ENCODE results near the gene GHR.
A peak's percentile ranks its signal among the peaks of the same experiment; 100 is the strongest.

The GHR gene

GRCh38 chr5:42516282-42517042 lies 93.2 kb downstream of the GHR start:
- no peak for DNase-seq (ENCODE audit: low spot score)

- no peak for DNase-seq (ENCODE audit: low spot score)
Observed at GRCh38 chr5:42517164-42517563, 93.9 kb downstream of the GHR start.

DNA sequence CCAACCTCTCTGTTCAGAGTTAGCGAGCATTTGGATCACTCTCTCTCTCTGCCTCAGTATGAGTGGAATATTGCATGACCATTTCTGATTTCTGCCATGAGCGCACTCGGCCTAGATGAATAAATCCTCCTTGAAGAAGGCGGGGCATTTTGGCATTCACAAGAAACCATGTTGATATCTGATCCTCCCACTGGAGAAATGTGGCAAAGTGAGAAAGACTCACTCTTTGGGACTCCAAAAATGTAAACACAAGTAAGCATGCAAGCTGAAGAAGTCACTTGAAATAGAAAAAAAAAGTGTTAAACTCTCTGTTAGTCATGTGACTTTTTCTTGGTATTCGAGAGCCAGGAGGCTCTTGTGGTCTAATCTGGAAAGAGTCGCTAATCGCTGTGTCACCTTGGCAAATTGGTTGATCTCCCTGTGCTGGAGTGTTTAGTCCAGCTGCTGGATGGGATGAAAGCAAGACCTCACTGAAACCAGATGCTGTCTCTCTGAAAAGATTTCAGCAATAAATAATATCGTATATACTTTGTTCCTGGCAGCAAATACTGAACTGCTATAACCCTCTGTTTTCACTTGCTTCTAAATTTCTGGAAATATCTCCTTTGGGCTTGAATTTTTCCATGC lies 95.5 kb downstream of the GHR start:
- DNase-seq (ENCODE audit: low spot score), result peak; percentile 54

GRCh38 chr5:42520203-42520602 lies 97.0 kb downstream of the GHR start:
- no peak for DNase-seq (ENCODE audit: low spot score)

GRCh38 chr5:42520957-42521356 lies 97.7 kb downstream of the GHR start:
- DNase-seq (ENCODE audit: low spot score), result no peak

DNA sequence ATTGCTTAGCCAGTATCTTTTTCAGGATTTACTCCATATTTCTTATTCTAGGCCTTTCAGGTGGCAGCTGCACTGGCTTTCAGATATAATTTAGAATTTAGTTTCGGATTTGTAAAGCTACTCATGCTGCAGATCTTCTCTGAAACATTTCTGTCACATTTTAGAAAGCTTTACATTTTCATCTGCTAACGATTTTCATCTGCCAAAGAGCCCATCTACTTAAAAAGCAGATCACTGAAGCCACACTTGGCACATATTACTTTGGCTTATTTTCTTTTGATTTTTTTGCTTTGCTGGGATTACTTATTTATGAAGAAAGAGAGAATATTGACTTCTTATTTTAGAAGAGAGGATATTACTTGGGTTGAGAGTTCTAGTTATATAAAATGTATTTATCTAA lies 98.2 kb downstream of the GHR start:
- no peak for DNase-seq (ENCODE audit: low spot score)

- DNase-seq (ENCODE audit: low spot score), result no peak
Observed at GRCh38 chr5:42522783-42523182, 99.5 kb downstream of the GHR start.

- DNase-seq (ENCODE audit: low spot score), result no peak
Observed at GRCh38 chr5:42526179-42526578, 102.9 kb downstream of the GHR start.

DNA sequence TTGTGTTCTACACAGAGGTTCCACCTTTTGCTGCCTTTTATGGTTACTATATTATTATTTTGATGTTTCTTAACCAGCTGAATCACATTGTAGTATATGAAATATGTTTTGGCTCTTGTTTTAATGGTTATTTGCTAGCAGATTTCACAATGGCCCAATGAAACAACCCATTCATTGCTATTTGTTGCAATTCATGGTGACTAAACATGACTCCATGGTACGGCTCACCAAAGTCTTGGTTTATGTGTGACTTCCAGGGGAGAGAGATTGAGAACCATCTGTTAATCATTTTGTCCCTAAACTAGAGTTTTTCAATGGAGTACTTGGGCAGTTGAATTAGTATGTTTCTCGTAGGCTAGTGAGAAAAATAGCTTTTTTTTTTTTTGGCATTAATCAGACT lies 108.4 kb downstream of the GHR start:
- no peak for DNase-seq (ENCODE audit: low spot score)

DNA sequence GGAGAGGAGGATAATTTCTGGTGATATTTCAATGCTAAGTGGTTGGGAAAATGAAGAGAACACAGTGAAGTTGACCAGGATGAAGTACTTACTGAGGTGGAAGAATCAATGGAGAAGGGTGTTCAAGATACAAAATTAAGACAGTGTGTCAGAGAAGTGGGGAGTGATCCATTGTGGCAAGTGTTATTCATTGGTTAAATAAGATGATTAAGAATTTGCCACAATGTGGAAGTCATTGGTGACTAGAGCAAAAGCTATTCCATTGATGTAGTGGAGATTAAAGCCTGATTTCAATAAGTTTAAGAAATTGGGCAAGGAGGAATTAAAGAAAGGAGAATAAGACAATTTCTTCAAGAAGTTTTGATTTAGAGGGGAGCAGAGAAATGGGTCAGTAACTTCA lies 118.9 kb downstream of the GHR start:
- no peak for DNase-seq (ENCODE audit: low spot score)

DNA sequence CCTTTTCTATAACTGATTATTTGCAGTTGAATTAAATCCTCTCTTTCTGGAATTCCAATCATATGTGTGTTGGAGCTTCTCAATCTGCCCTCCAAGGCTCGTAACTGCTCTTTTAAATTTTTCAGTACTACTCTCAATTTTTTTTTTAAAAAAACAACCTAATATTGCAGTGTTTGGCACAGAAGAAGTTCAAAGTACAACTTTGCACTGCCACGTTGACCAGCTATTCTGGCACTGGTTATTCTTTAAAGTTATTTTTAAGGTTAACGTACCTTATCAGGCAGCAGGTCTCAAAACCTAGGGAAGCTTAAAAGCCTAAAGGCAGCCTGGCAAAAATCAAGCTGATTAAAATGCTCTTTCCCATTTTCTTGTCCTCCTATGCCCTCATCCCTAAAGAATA lies 120.5 kb downstream of the GHR start:
- no peak for DNase-seq (ENCODE audit: low spot score)

- DNase-seq (ENCODE audit: low spot score), result no peak
Observed at GRCh38 chr5:42545038-42545437, 121.8 kb downstream of the GHR start.

- peak; percentile 27 for DNase-seq (ENCODE audit: low spot score)
Observed at GRCh38 chr5:42547141-42547540, 123.9 kb downstream of the GHR start.

DNA sequence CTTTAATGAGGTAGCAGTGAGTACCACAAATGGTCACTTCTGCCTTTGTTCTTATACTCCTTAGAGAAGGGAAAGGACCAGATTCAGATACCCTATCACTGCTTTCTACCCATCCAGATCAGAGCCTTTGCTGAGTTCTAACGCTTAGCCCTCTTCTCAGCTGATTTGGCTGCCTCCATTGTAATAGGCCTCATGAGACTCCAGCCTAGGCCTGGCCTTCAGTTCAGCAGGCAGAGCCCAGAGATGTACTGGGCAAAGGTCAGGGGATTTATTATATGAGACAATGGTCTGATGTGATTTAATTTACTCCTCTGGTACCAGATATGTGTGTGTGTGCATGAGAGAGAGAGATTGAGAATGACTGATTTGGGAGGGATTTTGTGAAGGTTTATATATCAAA lies 124.7 kb downstream of the GHR start:
- no peak for DNase-seq (ENCODE audit: low spot score)

DNA sequence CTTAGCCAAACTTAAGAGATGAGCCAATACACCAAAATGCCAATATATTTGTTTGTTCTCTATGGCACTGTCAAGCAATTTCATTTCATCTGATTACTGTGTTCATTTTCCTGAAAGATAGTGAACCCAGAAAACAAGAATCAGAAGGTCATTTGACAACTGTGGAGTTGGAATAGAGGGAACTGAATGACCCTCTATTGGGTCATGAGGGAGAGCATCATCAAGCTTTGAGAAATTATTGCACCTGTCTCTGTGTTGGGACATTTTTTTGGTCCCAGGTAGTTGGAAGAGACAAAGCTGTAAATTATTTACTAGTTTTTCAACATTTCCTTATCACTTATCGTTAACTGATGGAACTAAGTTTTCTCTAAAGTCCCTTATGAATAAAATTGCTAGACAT lies 129.4 kb downstream of the GHR start:
- DNase-seq (ENCODE audit: low spot score), result no peak

GRCh38 chr5:42553461-42553860 lies 130.2 kb downstream of the GHR start:
- DNase-seq (ENCODE audit: low spot score), result no peak

DNA sequence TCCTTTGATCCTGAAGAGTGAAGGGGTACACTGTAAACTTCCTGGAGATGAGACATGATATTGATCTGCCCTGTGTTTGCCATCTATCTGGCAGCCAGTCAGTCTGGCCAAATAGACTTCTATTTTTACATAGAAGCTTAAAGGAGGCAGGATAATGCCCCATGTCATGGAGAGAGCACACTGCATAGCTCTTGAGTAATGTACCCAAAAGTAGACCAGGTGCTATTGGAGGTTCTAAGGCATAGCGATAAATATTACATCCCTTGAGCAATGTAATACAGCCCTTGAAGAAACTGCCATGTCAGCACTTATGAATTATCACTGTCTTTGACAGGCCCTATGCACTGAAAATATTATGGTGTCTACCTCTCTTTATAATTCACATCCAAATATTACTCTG lies 131.8 kb downstream of the GHR start:
- DNase-seq (ENCODE audit: low spot score), result no peak

DNA sequence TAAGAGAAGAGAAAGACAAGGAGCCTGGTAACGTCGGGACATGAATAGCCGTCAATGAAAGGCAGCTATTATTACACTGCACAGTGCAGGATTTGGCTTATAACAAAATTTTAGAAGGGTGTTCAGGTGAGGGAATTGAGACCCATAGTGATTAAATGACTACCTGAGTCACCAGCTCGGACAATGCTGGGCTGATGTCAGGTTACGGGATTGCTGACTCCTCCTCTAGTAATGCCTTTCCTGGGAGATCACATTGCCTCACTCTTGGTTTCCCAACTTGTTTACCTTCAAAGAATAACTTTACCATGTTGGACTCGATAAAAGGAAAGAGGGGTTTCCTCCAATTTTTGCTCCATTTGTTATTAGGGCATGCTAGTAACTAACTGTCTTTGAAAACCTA lies 132.6 kb downstream of the GHR start:
- no peak for DNase-seq (ENCODE audit: low spot score)

- no peak for DNase-seq (ENCODE audit: low spot score)
Observed at GRCh38 chr5:42557689-42558088, 134.4 kb downstream of the GHR start.

- no peak for DNase-seq (ENCODE audit: low spot score)
Observed at GRCh38 chr5:42561656-42562055, 138.4 kb downstream of the GHR start.

- no peak for DNase-seq (ENCODE audit: low spot score)
Observed at GRCh38 chr5:42564689-42565356, 141.6 kb downstream of the GHR start.

GRCh38 chr5:42566652-42567295 lies 143.5 kb downstream of the GHR start:
- peak; percentile 16 for DNase-seq (ENCODE audit: low spot score)

- no peak for DNase-seq (ENCODE audit: low spot score)
Observed at GRCh38 chr5:42569325-42569724, 146.1 kb downstream of the GHR start.
